ENCODE results near the gene CCL17. TPM values are rescaled to one million over a fixed set of nuclear protein-coding genes. Genes with fewer than 3 reads are reported as not detected.
"Not testable (repeated sequence)": the region's sequence is repeated elsewhere in the genome, so short reads cannot be mapped to it uniquely, and the experiment has no call there.

The CCL17 gene
- polyA plus RNA-seq, 4 donors = 0.25 TPM; not detected in 3

- DNase-seq (ENCODE audit: low read depth in 4 of 4, low spot score in 2 of 4) = no peak
Measured at GRCh38 chr16:57427307-57427706, 22.7 kb downstream of the CCL17 start.

DNA sequence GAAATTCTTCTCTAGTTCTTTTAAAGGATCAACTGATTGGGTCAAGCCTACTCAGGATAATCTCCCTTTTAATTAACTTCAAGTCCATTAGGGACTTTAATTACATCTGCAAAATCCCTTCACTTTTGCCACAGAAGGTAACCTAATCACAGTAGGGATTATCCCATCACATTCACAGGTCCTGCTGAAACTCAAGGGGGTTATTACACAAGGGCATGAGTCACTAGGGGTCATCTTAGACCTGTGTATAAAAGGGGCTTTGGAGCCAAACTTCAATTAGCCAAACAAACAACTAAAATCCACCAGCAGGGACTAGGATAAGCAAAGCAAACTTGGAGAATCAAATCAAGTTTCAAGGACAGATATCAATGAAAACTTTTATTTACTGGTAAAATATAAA is 23.3 kb downstream of the CCL17 start:
- DNase-seq (ENCODE audit: low read depth in 4 of 4, low spot score in 2 of 4) = no peak

DNA sequence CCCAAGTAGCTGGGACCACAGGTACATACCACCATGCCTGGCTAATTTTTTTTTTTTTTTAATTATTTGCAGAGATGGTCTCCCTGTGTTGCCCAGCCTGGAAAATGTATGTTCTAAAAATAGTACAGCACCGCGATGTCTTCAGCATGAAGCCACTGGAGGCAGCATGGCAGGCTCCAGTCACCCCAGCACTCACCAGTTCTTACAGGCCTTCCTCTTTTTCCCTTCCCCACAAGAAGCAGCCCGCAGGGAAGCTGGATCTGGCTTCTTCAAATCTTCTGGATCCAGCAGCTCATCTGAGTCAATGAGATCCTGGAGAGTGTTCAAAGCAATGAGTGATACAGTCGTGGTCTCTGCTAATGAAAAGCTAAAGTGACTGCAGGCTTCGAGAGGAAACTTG is 26.4 kb downstream of the CCL17 start:
- DNase-seq (ENCODE audit: low read depth in 4 of 4, low spot score in 2 of 4) = no peak

DNA sequence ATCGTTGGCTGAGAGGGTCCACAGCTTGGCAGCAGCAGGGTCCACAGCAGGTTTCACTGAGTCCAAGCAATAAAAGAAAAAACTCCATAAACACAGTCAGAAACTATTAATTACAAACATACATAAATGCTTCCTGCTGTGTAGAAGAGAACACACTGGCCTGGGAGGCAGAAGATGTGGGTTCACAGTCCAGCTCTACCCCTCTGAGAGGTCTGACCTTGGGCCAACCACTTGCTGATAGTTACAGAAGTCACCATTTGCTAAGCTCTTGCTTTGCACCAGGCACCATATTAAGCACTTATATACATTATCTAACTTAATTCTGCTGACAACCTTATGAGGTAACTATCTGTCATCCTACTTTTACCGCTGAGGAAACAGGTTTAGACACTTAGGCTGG is 27.9 kb downstream of the CCL17 start:
- DNase-seq (ENCODE audit: low read depth in 4 of 4, low spot score in 2 of 4) = no peak

GRCh38 chr16:57432989-57433388 is 28.4 kb downstream of the CCL17 start:
- DNase-seq (ENCODE audit: low read depth in 4 of 4, low spot score in 2 of 4) = no peak

DNA sequence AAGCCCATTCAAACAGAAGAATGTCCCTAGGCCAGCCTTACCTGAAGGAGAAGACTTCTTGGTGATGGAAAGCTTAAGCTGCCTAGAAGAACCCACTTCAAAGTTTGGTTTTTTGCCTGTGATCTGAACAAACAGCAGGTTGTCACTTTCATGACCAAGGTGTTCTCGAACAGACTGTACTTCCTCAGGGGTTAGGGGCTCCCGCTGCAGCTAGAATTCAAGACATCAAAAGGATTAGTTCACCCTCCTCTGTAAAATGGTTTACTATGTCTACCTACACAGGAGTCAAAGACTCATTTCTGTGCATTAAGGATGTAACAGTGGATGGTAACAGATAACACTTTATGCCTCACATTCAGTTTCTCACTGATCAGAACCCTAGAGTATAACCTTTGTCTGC is 29.4 kb downstream of the CCL17 start:
- no peak for DNase-seq (ENCODE audit: low read depth in 4 of 4, low spot score in 2 of 4)

DNA sequence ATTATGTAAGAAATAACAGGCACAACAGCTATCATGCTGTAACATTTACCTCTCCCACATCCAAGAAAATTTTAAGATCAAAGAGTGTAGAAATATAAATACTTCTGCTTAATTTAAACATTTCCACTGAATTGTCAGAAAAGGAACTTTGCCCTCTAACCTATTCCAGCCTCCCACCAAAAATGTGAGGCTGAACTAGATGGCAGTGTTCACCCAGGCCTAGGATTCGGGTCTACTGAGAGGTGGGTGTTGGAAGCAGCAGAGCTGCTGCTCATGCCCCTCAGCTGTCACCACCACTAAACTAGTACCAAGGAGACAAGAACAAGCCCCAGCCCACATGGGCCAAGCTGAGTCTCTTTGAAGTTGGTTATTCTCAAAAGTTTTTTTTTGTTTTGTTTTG is 31.3 kb downstream of the CCL17 start:
- no peak for DNase-seq (ENCODE audit: low read depth in 4 of 4, low spot score in 2 of 4)

GRCh38 chr16:57439947-57440346 is 35.4 kb downstream of the CCL17 start:
- not testable (repeated sequence) for DNase-seq (ENCODE audit: low read depth in 4 of 4, low spot score in 2 of 4)

DNA sequence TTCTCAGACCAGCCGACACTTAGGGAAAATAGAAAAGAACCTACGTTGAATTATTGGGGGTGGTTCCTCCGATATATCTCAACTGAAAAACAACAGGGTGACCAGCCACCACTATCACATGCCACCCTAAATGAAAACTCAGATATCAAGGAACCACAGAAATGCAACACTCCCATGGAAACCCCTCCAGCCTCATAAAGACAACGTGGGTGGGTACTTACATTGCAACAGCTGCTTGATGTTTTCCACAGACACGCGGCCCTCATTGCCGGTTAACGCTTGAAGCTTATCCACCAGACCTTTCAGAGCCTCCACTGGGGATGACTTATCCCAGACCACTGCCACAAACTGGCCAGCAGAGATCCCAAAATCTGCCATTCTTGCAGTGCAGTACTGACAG is 36.0 kb downstream of the CCL17 start:
- not testable (repeated sequence) for DNase-seq (ENCODE audit: low read depth in 4 of 4, low spot score in 2 of 4)

DNA sequence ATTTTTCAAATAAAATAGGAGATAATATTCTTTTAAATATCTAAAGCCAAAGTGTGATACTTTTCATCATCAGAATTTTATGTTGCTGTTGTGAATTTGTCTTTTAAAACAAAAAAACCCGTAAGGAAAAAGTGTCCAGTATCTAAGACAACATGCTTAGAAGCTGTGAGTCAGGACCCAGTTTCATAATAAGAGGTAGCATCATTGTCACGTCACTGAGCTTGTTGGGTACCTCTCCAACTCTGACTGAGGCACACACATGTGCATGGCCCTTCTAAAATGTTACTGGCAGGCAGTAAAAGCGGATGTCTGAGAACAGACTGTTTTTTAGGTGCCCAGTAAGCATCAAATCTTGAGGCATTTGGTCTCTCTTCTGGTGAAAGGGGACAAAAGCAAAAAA is 40.1 kb downstream of the CCL17 start:
- no peak for DNase-seq (ENCODE audit: low read depth in 4 of 4, low spot score in 2 of 4)

GRCh38 chr16:57445510-57445909 is 40.9 kb downstream of the CCL17 start:
- no peak for DNase-seq (ENCODE audit: low read depth in 4 of 4, low spot score in 2 of 4)

DNA sequence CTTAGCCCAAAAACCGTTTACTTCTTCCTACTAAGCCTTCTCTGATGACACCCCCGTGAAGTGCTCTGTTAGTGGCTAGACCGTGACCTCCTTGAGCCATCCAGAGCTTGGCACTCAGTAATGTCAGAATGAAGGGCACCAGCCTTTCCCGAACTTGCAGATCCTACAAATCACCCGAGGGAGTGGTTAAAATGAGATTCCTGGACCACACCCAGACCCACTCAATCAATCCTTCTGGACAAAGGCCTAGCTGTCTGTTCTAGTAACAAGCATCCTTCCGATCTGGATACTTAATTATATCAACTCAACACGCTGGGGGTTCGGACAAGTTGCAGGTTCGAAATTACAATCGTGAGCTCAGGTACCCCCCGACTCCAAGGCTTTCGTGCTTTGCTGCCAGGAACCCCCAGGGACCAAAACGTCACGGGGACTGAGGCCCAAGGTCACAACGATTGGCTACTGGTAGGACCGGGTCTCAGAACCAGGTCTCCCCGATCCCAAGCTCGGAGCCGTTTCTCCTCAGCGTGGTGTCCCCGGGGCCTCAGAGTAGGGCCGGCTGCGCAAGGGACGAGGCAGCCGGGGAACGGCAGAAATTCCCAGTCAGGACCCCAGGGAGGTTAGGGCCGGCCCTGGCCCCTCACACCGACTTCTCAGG is 42.1 kb downstream of the CCL17 start:
- DNase-seq (ENCODE audit: low read depth in 4 of 4, low spot score in 2 of 4) = no peak

DNA sequence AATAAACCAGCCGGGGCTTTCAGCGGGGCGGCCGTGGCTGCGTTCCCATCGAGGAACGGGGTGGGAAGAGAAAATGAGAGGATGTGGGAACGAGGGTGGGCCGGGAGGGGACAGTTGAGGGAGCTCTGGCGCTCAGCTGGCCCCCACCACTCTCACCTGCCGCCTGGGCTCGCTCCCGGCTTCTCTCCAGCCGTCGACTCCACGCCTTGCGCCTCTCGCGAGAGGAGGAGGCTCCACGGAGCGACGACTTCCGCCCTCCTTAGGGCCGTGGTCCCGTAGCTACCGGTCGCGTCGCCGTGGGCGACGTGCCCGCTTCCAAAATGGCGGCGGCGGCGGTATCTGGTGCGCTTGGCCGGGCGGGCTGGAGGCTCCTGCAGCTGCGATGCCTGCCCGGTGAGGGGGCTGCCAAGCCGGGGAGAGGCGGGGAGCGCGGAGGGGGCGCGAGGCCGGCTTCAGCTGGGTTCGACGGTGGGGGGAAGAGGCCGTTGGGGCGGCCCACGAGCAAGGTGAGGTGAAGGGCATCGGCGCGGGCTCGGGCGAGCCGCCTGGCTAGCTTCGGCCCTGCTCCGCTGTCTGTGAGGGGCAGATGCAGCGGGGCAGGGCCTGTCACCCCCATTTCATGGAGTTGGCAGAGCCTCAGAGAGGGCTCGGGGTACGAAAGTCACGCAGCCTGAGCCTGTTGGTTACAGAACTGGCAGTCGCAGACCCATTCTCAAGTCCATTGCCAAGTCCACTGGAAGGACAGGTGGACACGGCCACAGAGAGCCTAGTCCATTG is 42.8 kb downstream of the CCL17 start, which contains the start of the genes CIAPIN1 and COQ9:
TSS of gene CIAPIN1 (minus strand) at position 200 of the 777 bp plus-strand sequence. CDS start 6,457 bp downstream, outside the sequence.
TSS of gene COQ9 (plus strand) at position 294 of the 777 bp plus-strand sequence. CDS start at position 321, 27 bp downstream.
- peak; percentile 75 to 92 (median 86) for DNase-seq (ENCODE audit: low read depth in 4 of 4, low spot score in 2 of 4)

GRCh38 chr16:57452021-57452420 is 47.5 kb downstream of the CCL17 start:
- DNase-seq (ENCODE audit: low read depth in 4 of 4, low spot score in 2 of 4) = no peak

- DNase-seq (ENCODE audit: low read depth in 4 of 4, low spot score in 2 of 4) = peak in 3 of 4 donors; percentile 68 to 81 (median 73)
Measured at GRCh38 chr16:57462209-57462977, 57.8 kb downstream of the CCL17 start, which contains the start of gene POLR2C. TSS of gene POLR2C (plus strand) at chr16:57462679. CDS start at chr16:57462725, 46 bp downstream.

DNA sequence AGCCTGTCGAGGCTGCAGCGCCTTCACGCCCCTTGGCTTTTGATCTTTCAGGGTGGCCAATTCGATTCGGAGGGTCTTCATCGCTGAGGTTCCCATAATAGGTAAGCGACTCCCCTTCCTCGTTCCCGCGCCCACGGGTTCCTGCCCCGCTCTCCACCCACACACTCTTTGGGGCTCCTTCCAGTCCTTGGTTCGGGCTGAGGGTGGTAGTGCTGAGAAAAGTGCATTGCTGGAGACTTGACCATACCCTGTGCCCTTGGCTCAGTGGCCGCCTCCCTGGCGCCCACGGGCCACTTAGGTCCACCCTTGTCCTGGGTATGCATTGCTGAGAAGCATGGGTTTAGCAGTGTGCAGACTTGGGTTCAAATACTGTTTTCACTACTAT is 58.4 kb downstream of the CCL17 start:
- DNase-seq (ENCODE audit: low read depth in 4 of 4, low spot score in 2 of 4) = no peak

- DNase-seq (ENCODE audit: low read depth in 4 of 4, low spot score in 2 of 4) = no peak
Measured at GRCh38 chr16:57464523-57464922, 60.0 kb downstream of the CCL17 start.
